ENCODE data around the gene DNAH14.
"Not testable (repeated sequence)": the region's sequence is repeated elsewhere in the genome, so short reads cannot be mapped to it uniquely, and the experiment has no call there.

The DNAH14 gene

GRCh38 chr1:224989615-224990014 is 60.1 kb downstream of the DNAH14 start:
- FAIRE-seq (no peak), DNase-seq (ENCODE audit: insufficient read length, low spot score) (no peak)

- not testable (repeated sequence) for DNase-seq (ENCODE audit: insufficient read length, low spot score); FAIRE-seq
These were observed 62.1 kb downstream of the DNAH14 start for GRCh38 chr1:224991550-224991949.

GRCh38 chr1:224995602-224996001 is 66.1 kb downstream of the DNAH14 start:
- no peak for FAIRE-seq

GRCh38 chr1:224996266-224996665 is 66.8 kb downstream of the DNAH14 start:
- DNase-seq (ENCODE audit: insufficient read length, low spot score) = no peak
- FAIRE-seq = no peak

More at GRCh38 chr1:224995602-224996001, 66.1 kb downstream of the DNAH14 start:
- no peak for DNase-seq (ENCODE audit: insufficient read length, low spot score)

GRCh38 chr1:224998185-224998584 is 68.7 kb downstream of the DNAH14 start:
- FAIRE-seq (no peak), DNase-seq (ENCODE audit: insufficient read length, low spot score) (no peak)

GRCh38 chr1:225004396-225004795 is 74.9 kb downstream of the DNAH14 start:
- no peak for FAIRE-seq
- no peak for DNase-seq (ENCODE audit: insufficient read length, low spot score)

GRCh38 chr1:225006352-225006751 is 76.9 kb downstream of the DNAH14 start:
- not testable (repeated sequence) for FAIRE-seq; DNase-seq (ENCODE audit: insufficient read length, low spot score)

- FAIRE-seq; DNase-seq (ENCODE audit: insufficient read length, low spot score): not testable (repeated sequence)
These were observed 78.6 kb downstream of the DNAH14 start for GRCh38 chr1:225008050-225008449.

GRCh38 chr1:225021037-225021436 is 91.6 kb downstream of the DNAH14 start:
- no peak for DNase-seq (ENCODE audit: insufficient read length, low spot score)
- no peak for FAIRE-seq

GRCh38 chr1:225026701-225027100 is 97.2 kb downstream of the DNAH14 start:
- FAIRE-seq (no peak), DNase-seq (ENCODE audit: insufficient read length, low spot score) (no peak)

GRCh38 chr1:225036441-225036840 is 107.0 kb downstream of the DNAH14 start:
- not testable (repeated sequence) for FAIRE-seq

GRCh38 chr1:225042263-225042662 is 112.8 kb downstream of the DNAH14 start:
- FAIRE-seq (no peak), DNase-seq (ENCODE audit: insufficient read length, low spot score) (no peak)

More at GRCh38 chr1:225036441-225036840, 107.0 kb downstream of the DNAH14 start:
- DNase-seq (ENCODE audit: insufficient read length, low spot score) = not testable (repeated sequence)

- FAIRE-seq (no peak), DNase-seq (ENCODE audit: insufficient read length, low spot score) (no peak)
These were observed 114.8 kb downstream of the DNAH14 start for GRCh38 chr1:225044258-225044657.

- FAIRE-seq = no peak
- DNase-seq (ENCODE audit: insufficient read length, low spot score) = no peak
These were observed 120.1 kb downstream of the DNAH14 start for GRCh38 chr1:225049594-225049993.

- FAIRE-seq = no peak
These were observed 134.2 kb downstream of the DNAH14 start for GRCh38 chr1:225063722-225064121.

GRCh38 chr1:225070972-225071371 is 141.5 kb downstream of the DNAH14 start:
- DNase-seq (ENCODE audit: insufficient read length, low spot score) (no peak), FAIRE-seq (no peak)

More at GRCh38 chr1:225063722-225064121, 134.2 kb downstream of the DNAH14 start:
- no peak for DNase-seq (ENCODE audit: insufficient read length, low spot score)

- no peak for DNase-seq (ENCODE audit: insufficient read length, low spot score)
- no peak for FAIRE-seq
These were observed 167.7 kb downstream of the DNAH14 start for GRCh38 chr1:225097175-225097574.

- no peak for FAIRE-seq
- no peak for DNase-seq (ENCODE audit: insufficient read length, low spot score)
These were observed 181.5 kb downstream of the DNAH14 start for GRCh38 chr1:225111000-225111399.

- FAIRE-seq = no peak
- DNase-seq (ENCODE audit: insufficient read length, low spot score) = no peak
These were observed 183.8 kb downstream of the DNAH14 start for GRCh38 chr1:225113265-225113664.

GRCh38 chr1:225114354-225114990 is 185.0 kb downstream of the DNAH14 start:
- DNase-seq (ENCODE audit: insufficient read length, low spot score) (no peak), FAIRE-seq (no peak)

GRCh38 chr1:225119307-225119706 is 189.8 kb downstream of the DNAH14 start:
- no peak for DNase-seq (ENCODE audit: insufficient read length, low spot score)
- FAIRE-seq = no peak

GRCh38 chr1:225121095-225121494 is 191.6 kb downstream of the DNAH14 start:
- DNase-seq (ENCODE audit: insufficient read length, low spot score) (no peak), FAIRE-seq (no peak)

GRCh38 chr1:225131869-225132268 is 202.4 kb downstream of the DNAH14 start:
- DNase-seq (ENCODE audit: insufficient read length, low spot score) (no peak), FAIRE-seq (no peak)

All from HTR-8/SVneo (cell line).